ENCODE data around the gene ZNF804B.
"Not testable (repeated sequence)": the region's sequence is repeated elsewhere in the genome, so short reads cannot be mapped to it uniquely, and the experiment has no call there.

ZNF804B gene

GRCh38 chr7:89183712-89184111 lies 424.2 kb downstream of the ZNF804B start:
- no peak overlapping the region for H3K4me3 ChIP-seq
- no peak overlapping the region for H3K27ac ChIP-seq

- no peak overlapping the region for H3K4me3 ChIP-seq
- H3K27ac ChIP-seq, result no peak overlapping the region
Measured at GRCh38 chr7:89200758-89201157, 441.3 kb downstream of the ZNF804B start.

DNA sequence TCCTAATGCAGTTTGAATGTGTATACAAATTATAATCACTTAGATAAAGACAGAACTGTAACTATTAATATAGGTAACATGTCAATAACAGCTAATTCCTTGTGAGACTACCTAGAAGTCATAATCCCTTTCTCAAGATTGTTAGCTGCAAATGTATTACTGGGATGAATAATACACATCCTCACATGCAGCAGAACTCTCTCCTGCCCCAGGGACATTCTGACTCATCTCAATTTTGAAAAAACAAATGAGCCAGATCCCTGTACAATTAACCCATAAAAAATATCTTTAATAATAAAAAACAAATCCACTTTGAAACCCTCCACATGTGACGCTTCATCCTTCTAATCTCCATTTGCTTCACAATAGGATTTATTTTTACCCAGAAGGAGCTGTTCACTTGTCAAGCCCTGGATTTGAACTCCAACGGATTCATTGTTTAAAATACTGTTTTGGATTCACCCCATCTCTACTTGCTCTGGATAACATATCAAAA lies 464.4 kb downstream of the ZNF804B start:
- no peak overlapping the region for H3K4me3 ChIP-seq
- H3K27ac ChIP-seq, result no peak overlapping the region

DNA sequence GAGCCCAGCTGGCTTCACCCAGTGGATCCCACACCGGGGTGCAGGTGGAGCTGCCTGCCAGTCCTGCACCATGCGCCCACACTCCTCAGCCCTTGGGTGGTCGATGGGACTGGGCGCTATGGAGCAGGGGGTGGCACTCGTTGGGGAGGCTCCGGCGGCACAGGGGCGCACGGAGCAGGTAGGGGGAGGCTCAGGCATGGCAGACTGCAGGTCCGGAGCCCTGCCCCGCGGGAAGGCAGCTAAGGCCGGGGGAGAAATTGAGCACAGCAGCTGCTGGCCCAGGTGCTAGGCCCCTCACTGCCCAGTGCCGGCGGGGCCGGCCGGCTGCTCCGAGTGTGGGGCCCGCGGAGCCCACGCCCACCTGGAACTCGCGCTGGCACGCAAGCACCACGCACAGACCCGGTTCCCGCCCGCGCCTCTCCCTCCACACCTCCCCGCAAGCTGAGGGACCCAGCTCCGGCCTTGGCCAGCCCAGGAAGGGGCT lies 469.2 kb downstream of the ZNF804B start:
- H3K27ac ChIP-seq, H3K4me3 ChIP-seq: not testable (repeated sequence)

- H3K27ac ChIP-seq, result no peak overlapping the region
- no peak overlapping the region for H3K4me3 ChIP-seq
Measured at GRCh38 chr7:89238156-89238555, 478.7 kb downstream of the ZNF804B start.

DNA sequence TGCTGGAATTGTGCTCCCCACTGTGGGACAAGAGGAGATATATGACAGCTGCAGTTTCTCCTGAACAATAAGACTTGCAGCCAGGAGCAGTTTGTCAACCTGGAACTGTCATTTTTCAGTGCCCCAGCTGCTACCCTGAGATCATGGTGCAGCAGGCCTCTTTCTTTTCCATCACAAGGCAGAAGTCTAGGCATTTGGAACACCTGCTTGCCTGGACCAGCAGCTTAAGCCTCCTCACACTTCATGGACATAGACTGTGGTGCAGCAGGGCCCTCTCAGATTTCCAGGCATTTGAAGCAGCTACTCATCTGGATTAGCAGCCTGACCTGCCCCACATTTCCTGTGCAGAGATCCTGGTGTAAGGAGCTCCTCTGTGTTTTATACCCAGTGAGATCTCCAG lies 486.7 kb downstream of the ZNF804B start:
- no peak overlapping the region for H3K27ac ChIP-seq
- no peak overlapping the region for H3K4me3 ChIP-seq

DNA sequence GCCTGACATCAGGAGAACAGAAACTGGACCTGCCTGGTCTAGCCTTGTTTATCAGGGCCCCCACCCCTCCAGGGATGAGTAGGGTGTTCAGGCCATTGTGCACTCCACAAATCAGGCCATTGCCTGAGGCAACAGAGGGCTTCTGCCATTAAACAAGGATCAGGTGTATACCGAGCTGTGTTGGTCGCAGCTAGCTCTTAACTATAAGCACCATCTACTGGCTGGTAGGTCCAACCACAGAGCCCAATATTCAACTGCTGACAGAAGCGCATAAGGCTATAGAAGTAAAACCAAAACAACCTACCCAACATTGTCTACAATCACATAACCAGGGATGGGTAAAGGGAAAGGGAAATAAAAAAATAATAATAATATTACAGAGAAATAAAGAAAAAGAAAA lies 487.7 kb downstream of the ZNF804B start:
- H3K27ac ChIP-seq, result no peak overlapping the region
- no peak overlapping the region for H3K4me3 ChIP-seq

DNA sequence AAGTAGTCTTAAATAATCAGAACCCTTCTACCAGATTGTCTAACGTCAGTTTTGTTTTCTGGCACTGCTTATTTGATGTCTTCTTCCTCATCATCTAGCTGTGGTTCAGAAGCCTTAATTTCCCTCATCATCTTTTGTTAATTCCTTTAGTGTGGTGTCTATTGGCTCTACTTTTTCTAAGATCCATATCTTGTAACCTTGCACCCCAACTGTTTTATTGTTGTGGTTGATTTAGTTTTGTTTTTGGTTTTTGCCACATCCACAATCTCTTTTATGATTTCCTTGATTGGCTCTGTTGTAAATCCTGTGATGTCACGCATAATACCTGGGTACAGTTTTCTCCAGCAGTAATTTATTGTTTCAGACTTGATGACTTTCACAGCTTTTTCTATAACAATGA lies 499.6 kb downstream of the ZNF804B start:
- Histone ChIP-seq H3K4me3 (no peak overlapping the region), H3K27ac (no peak overlapping the region)

GRCh38 chr7:89264126-89264525 lies 504.6 kb downstream of the ZNF804B start:
- Histone ChIP-seq H3K27ac (no peak overlapping the region), H3K4me3 (no peak overlapping the region)

DNA sequence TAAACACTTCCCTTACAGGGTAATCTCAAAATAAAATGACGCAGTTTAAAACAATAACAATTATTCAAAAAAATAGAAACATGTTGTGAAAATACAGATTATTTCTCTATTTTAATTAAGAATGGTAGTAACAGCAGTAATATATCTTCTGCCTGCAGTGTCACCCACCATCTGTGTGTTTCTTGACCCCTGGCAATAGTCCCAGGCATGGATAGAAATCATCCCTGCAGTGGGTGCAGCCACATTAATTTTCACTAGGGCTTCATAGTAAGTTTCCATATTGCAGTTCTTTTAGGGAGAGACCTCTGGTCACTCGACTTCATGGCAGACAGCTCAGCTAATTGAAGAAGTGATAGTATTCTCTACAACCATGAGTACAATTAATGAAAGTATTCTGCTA lies 506.1 kb downstream of the ZNF804B start:
- Histone ChIP-seq H3K4me3 (no peak overlapping the region), H3K27ac (no peak overlapping the region)

- H3K27ac ChIP-seq, result no peak overlapping the region
Measured at GRCh38 chr7:89283302-89283701, 523.8 kb downstream of the ZNF804B start.

DNA sequence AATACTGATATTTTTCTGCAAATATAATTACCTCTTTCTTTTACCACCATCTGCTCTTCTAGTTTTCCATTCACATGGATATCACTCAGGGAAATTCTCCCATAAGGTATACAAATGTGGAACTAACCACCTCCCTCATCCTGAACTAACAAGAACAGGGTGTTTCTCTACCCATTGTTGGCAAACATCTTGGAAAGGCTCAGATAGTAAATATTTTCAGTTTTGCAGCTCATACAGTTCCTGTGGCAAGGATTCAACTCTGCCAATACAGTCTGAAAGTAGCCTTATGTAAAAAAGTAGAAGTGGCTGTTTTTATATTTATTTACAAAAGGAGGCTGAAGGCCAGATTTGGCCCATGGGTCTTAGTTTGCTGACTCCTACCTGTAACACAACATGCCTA lies 549.0 kb downstream of the ZNF804B start:
- Histone ChIP-seq H3K4me3 (no peak overlapping the region), H3K27ac (no peak overlapping the region)

More at GRCh38 chr7:89283302-89283701, 523.8 kb downstream of the ZNF804B start:
- no peak overlapping the region for H3K4me3 ChIP-seq

DNA sequence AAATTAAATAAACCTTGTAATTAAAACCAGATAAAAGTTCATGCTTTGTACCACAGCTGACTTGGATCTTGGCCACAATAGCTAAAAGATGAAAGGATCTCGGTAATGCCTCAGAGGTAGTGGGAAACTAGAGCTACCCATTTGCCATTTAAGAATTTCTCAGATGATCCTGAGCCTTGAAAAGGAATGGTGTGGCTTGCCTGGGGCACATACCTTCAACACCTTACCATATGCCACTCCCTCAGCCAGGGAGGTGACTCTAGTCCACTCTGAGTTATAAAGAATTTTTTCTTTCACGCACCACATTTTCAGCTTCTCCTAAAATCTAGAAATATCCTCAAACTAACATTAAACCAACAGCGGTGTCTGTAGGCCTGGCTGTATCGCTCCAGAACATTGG lies 552.4 kb downstream of the ZNF804B start:
- no peak overlapping the region for H3K4me3 ChIP-seq
- no peak overlapping the region for H3K27ac ChIP-seq

DNA sequence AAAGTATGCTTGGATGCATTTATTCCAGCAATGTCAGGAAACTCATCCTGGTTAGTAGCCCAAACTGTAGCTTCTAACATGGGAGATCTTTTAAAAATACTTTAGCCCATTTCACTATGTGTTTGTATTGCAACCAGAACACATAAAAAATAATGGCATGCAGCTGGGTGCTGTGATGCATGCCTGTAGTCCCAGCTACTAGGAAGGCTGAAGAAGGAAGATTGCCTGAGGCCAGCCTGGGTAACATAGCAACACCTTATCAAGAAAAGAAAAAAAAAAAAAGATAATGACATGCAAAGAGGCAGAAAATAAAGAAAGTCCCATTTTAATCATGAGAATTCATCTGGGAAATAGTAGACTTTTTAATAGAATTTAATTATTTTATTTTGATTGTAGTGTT lies 553.1 kb downstream of the ZNF804B start:
- H3K27ac ChIP-seq, result no peak overlapping the region

DNA sequence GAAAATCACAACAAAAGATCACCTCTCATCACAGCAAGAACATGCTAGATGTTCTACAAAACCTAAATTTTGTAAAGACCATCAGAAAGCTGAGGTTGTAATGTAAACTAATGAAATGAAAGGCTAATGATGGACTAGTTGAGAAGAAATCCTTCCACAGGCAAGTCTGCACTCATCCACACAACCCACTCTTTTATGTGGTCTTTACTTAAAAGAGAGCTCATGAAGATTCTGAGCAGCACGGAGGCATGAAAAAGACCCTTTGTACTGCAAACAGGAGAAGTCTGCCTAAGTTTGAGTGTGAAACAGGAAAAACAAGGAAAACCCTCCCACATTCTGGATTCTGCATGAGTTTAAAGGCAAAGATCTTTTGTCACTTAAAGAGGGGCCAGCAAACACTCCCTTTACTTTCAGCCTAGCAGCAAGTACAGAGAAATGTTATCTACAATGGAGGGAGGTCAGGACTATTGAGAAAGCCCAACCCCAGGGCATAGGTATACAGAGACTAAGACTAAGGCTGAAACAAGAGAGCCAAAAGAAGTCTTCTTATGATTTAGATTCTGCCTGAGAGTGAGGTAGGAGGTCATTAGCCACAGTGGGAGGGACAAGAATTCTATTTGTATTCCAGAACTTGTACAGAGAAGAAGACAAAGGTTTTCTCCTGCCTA lies 557.2 kb downstream of the ZNF804B start:
- H3K4me3 ChIP-seq, result no peak overlapping the region
- no peak overlapping the region for H3K27ac ChIP-seq

More for the DNA sequence above, 553.1 kb downstream of the ZNF804B start:
- no peak overlapping the region for H3K4me3 ChIP-seq

- no peak overlapping the region for H3K4me3 ChIP-seq
- no peak overlapping the region for H3K27ac ChIP-seq
Measured at GRCh38 chr7:89332026-89332425, 572.5 kb downstream of the ZNF804B start.

GRCh38 chr7:89334797-89335196 lies 575.3 kb downstream of the ZNF804B start:
- H3K27ac ChIP-seq, result no peak overlapping the region
- no peak overlapping the region for H3K4me3 ChIP-seq

GRCh38 chr7:89335490-89335889 lies 576.0 kb downstream of the ZNF804B start:
- H3K4me3 ChIP-seq, result no peak overlapping the region

DNA sequence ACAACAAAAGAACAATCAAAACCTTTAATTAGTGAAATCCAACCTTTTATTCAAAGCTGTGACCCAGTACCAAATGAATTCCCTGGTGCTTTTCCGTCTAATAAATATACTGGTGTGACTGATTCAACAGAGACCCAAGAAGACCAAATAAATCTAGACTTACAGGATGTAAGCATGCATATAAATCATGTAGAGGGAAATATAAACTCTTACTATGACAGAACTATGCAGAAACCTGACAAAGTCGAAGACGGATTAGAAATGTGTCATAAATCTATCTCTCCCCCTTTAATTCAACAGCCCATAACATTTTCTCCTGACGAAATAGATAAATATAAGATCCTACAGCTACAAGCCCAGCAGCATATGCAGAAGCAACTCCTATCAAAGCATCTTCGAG lies 576.6 kb downstream of the ZNF804B start:
- H3K4me3 ChIP-seq, result no peak overlapping the region
- no peak overlapping the region for H3K27ac ChIP-seq

More at GRCh38 chr7:89335490-89335889, 576.0 kb downstream of the ZNF804B start:
- no peak overlapping the region for H3K27ac ChIP-seq

DNA sequence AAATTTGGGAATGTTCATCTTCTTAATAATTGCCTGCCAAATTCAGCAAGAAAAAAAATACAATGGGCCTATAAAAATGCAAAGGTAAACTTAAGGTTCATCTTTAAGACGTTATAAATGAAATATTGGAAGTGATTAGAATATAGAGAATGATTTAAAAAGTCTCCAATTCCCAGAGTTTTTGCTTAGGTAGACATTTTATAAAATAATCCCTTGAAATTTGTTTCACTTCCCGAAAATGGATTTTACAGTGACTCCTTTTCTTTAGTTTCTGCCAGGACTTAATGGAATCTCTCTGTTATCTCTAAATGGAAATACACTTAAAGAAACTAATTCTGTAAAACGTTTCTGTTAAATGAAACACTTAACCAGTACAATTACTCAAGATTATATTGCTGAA lies 580.2 kb downstream of the ZNF804B start:
- Histone ChIP-seq H3K4me3 (no peak overlapping the region), H3K27ac (no peak overlapping the region)

DNA sequence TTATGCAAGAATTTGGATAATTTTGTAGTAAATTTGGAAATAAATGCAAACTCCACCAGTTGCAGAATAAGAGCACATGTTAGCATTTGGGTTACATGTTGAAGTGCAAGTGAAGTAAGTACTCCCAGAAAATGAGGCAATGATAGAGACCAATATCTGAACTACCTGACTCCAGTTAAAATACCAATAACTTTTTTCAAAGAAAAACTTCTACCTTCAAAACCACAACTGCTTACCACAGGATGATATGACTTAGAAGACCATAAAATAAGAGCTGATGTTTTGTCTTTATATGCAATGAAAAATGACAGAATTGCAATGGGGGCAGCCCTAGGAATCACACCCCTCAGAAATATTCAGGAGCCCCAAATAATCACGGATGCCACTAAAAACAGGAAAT lies 597.6 kb downstream of the ZNF804B start:
- H3K27ac ChIP-seq, result no peak overlapping the region
- H3K4me3 ChIP-seq, result no peak overlapping the region

DNA sequence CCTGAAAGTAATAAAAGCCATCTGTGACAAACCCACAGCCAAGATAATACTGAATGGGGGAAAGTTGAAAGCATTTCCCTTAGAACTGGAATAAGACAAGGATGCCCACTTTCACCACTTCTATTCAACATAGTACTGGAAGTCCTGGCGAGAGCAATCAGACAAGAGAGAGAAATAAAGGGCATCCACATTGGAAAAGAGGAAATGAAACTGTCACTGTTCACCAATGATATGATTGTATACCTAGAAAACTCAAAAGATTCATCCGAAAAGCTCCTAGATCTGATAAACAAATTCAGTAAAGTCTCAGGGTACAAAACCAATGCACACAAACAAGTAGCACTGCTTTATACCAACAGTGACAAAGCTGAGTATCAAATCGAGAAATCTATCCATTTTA lies 617.7 kb downstream of the ZNF804B start:
- no peak overlapping the region for H3K27ac ChIP-seq
- no peak overlapping the region for H3K4me3 ChIP-seq
